Activated CD4-positive, alpha-beta T cell treated with anti-CD3 and anti-CD28 coated beads for 4 hours (primary cell): Measurements from ENCODE around the gene SLCO4A1.

Experiments used
- DNase-seq, 2 donors: peaks; one replicate each; pipeline ENCODE4 v3.0.0-alpha.2; 2020

SLCO4A1 gene

GRCh38 chr20:62607366-62608217 is 34.7 kb upstream of the SLCO4A1 start:
- DNase-seq = no peak

DNA sequence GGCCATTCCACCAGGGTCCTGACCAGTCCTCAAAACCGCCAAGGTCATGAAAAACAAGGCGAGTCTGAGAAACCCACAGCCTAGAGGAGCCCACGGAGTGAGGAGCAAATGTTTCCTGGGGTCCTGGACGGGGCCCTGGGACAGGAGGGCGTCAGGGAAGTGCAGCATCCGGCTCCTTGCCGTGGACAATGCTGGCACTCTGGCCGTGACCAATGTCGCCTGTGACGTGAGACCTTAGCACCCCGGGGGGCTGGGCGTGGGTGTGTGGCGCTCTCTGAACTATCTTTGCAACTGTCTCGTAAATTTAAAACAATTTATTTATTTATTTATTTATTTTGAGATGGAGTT is 34.1 kb upstream of the SLCO4A1 start:
- no peak for DNase-seq

GRCh38 chr20:62609279-62609720 is 33.0 kb upstream of the SLCO4A1 start:
- DNase-seq = no peak

DNA sequence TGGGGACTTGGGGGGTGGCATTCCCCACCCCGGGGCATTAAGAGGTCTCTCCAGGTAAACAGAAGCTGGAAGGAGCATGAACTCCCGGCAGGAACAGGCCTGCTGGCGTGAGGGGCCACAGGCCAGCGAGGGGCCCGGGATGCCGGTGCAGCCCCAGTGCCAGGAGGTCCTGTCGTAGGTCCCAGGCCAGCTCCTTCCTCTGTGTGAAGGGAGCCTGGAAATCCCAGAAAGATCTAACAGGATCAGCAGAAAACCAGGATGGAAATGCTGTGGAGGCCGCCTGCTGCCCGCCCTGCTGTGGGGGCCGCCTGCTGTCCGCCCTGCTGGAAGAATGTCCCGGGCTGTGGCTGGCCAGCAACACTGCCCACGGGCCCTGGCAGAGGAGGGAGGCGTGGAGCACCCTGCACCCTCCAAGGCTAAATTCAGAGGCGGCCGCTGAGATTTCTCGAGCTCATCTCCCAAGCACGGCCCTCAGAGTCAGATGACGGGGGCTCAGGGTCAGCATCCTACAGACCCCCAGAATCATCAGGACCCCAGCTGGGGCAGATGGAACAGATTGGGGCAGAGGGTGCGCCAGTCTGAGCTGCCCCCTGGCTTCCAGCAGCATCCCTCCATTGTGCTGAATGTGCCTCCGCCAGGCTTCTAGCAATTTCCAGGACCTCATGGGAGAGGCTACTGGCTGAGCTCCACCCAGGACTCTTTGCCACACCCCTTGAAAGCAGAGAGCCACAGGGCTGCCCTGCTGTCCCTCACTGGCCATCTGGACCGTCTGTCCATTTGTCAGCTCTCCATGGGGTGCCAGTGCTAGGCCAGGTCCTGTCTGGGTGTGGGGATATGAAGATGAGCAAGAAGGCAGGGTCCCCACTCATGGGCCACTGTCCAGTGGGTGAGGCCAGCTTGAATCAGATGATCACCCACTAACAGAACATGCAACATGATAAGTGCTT is 32.2 kb upstream of the SLCO4A1 start:
- no peak for DNase-seq

GRCh38 chr20:62611012-62611411 is 31.3 kb upstream of the SLCO4A1 start:
- no peak for DNase-seq

GRCh38 chr20:62611819-62612218 is 30.5 kb upstream of the SLCO4A1 start:
- DNase-seq = no peak

DNA sequence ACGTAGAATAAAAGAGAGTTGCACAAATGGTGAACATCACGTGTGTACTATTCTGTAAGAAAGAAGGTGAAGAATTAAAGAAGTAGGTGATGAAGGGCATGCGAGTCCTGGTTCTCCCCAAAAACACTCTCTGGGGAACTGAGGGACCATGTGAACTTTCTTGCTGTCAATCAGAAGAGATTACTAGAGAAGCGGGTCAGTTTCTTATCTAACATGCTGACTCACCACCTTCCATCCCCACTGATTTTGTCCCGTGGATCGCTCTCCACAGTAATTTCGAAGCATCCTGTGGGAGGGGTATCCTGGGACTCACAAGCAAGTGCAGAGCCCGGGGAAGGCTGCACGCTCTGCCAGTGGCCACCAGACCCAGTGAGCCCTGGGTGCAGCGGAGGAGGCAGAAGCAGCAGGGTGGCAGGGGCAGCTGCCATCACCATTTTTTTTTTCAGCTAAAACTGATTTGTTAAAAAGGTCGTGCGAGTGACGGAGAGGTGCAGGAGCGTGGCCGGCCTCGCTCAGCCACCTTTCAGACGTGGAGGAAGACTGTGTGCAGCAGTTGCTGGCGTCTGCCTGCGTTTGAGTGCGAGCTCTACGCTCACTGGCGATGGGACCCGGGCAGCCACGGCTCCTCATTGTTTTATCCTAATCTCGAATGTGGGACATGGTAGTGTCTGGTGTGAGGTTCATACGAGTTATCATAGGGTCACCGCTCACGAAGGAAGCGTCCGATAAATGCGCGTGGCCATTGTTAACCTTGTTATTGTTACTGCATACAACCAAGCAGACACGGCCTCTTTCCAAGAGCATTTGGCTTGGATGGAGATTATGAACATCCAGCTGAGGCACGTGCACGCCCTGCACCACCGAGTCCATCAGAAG is 28.0 kb upstream of the SLCO4A1 start:
- no peak for DNase-seq

DNA sequence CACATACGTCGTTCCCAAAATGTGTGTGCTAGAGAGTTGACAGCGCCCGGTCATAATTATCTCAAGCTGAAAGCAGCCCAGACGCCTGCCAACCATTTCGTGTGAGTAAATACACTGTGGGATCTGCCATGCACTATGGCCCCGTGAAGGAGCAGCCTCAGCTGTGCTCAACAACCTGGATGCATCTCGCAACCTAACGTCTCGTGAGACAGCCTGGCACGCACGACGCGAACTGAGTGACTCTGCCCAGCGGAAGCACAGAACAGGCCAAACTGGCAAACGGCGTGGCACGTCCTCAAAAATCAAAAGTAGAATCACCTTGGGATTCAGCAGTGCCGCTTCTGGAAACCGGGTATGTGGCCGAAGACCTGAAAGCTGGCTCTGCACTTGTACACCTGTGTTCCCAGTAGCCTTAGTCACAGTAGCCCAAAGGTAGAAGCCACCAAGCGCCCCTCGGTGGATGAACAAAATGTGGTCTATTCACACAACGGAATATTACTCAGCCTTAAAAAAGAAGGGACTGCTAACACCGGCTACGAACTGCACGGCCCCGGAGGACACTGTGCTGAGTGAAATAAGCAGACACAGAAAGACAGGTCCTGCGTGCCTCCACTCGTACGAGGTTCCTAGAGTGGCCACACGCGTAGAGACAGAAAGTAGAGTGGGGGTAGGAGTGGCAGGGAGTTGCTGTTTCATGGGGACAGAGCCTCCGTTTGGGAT is 27.2 kb upstream of the SLCO4A1 start:
- DNase-seq = no peak

DNA sequence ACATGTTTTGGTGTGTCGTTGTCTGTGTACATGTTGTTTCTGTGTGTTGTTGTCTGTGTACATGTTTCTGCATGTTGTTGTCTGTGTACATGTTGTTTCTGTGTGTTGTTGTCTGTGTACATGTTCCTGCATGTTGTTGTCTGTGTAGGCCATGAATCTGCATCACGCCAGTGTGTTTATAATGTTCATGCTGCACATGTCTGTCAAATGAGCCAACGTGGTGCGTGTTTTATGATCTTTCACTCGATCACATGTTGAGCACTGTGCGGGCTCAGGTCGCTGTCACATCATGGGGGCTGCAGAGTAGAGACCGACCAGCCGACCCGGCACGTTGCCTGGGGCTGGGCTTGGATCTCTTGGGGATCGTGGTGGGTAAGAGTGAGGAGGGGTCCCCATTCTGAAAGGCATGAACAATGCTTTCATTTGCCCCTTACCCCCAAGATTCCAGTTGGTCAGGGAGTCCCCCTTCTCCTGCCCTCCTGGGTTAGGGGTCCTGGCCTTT is 26.5 kb upstream of the SLCO4A1 start:
- DNase-seq = no peak

- peak; percentile 65 to 67 for DNase-seq
Measured at GRCh38 chr20:62616728-62617621, 25.3 kb upstream of the SLCO4A1 start.

GRCh38 chr20:62617711-62618483 is 24.4 kb upstream of the SLCO4A1 start:
- DNase-seq = peak; percentile 55 to 61

- DNase-seq = peak; percentile 34 to 39
Measured at GRCh38 chr20:62618611-62619529, 23.4 kb upstream of the SLCO4A1 start.

DNA sequence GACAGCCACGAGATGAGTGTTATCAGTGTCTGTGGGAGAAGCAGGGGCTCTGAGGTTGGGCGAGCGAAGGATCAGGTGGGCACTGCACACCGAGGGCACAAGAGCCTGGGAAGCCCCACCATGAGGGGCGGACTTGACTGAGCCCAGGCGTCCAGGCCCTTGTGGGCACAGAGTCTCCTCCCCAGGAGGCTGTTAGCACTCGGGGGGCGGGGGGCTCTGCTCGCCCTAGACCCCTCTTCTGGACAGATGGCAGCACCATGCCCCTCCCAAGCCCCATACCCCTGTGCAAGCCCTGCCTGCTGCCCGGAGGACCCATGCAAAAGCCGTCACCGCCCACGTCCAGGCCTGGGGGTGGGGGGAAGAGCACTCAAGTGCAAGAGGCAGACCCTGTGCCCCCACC is 21.7 kb upstream of the SLCO4A1 start:
- DNase-seq = no peak

DNA sequence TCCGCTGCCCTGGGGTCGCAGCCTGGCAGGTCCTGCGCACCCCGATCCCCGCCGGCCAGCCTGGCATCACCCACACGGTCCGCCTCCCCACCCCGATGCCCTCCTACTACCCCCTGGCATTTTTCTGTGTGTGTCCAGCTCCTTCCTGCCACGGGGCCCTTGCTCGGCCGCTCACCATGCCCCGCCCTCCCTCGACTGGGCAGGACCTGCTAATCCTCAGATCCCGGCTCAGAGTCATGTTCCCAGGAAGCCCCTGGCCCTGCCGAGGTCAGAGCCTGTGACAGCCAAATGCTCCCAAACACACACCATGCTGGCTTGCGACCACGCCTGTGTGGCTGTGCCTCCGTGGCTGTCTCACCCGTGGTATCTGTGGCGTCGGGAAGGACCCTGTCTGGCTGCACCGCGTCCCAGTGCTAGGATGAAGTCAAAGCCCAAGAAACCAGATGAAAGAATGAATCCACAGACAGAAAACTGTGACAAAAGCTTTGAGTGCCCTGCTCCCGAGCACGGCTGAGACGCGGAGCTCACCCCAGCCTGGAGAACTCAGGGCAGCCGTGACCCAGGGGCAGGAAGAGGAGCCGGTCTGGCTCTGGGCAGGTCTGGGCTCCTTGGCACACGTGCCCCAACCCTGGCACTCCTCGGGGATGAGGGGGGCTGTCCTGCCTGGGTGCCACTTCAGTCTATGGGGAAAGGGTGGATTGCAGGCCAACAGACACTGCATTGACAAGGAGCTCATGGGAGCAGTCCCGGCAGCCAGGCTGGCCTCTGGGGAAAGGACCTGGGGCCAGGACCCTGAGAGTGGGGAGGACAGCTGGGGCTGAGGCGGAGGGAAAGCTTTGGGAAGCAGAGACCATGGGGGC is 20.8 kb upstream of the SLCO4A1 start:
- no peak for DNase-seq

GRCh38 chr20:62622178-62622876 is 20.0 kb upstream of the SLCO4A1 start:
- DNase-seq = no peak

- DNase-seq = no peak
Measured at GRCh38 chr20:62622877-62623487, 19.3 kb upstream of the SLCO4A1 start.
